ENCODE data around the gene MTUS2.
"Not testable (repeated sequence)": the region's sequence is repeated elsewhere in the genome, so short reads cannot be mapped to it uniquely, and the experiment has no call there.

The MTUS2 gene

DNA sequence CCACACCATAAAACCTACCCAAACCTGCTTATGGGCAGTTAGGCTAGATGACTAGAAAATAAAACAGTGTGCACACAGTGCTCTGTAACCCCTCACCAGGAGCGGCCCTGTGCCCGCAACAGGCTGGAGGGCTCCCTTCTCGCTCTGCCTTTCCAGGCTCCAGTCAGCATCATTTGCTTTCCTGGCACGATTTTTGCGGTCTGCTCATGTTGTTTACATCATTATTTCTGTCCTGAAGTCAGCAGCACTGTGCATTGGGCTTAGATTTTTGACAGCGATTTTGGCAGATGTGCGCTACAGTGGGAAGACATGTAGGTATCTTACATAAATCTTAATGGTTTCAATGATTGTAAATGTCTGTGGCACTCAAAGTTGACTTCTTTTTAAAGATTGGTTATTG lies 344.0 kb downstream of the MTUS2 start:
- no peak for DNase-seq (ENCODE audit: low read depth)

DNA sequence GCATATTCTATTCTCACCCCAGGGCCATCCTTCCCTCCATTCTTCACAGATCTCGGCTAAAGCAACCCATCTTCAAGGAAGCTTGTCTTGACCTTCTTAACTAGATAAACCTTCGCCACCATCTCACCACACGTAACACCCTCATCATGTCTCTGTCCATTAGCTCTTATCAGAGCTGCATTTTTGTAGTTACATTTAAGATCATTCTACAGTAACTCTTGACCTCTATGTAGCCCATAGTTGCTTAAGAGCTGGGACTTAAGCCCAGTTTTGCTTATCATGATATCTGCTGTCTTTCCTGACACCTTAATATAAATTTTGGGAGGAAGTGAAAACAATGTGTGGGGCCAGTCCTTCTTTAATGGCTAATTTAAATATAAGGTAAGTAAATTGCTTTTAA lies 345.1 kb downstream of the MTUS2 start:
- no peak for DNase-seq (ENCODE audit: low read depth)

DNA sequence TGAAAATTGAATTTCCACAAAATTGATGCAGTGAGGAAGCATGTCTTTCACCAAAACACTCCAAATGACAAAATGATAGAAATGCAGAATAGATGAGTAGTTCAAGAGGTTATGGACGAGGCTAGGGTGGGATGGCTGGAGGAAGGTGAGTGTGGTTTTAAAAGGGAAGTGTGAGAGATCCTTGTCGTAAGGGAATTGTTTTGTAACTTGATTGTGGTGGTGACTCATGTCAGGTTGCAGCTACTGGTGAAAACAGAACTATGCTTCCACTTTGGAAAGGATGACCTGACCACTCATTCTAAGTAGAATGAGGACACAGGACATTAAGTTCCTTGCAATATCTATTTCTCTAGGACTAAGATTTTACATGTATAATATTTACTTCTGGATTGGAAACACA lies 345.7 kb downstream of the MTUS2 start:
- peak; percentile 18 for DNase-seq (ENCODE audit: low read depth)

DNA sequence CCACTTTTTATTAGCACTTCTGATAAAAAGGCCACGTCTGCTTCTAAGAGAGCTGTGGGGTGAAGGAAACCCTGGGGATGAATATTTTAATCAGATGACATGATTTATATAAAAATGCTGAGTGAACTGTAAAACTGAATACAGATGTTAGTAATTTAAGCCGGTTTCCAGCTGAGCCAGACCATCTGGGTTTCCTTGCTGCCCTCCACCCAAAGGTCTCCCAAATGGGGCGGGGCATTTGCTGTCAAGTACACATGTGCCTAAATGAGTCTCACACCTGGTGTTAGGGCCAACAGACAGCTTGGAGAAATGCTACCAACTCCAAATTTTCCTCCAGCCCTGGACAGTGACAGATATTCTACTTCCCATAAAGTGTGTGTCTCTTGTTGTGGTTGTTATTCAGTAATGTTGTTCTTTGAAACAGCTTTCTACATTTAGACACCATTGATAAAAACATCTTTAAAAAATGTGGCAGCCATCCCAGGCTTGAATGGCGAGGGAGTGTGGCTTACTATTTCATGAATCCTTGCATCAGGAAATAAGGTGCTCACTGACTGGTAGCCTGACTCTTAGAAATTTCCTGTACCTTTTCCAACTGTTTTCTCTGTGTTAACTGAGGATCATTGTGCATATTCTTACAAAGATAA lies 350.4 kb downstream of the MTUS2 start:
- no peak for DNase-seq (ENCODE audit: low read depth)

DNA sequence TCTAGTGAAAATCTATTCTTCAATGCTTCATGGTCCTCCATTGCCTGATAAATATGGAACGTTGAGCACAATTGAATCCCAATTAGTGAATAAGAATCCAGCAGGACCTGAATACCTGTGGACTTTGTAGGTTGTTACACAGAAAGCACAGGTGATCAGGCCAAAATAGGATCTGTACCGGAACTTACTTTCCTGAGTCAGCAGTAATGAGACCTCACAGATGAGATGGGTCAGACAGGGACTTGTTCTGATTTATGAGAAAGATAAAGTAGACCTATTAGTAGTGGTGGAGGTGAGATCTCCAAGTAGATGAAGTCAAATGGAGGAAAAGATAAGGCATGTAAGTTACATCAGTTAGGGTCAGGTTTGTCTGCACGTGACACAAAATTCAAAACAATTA lies 351.1 kb downstream of the MTUS2 start:
- DNase-seq (ENCODE audit: low read depth), result no peak

DNA sequence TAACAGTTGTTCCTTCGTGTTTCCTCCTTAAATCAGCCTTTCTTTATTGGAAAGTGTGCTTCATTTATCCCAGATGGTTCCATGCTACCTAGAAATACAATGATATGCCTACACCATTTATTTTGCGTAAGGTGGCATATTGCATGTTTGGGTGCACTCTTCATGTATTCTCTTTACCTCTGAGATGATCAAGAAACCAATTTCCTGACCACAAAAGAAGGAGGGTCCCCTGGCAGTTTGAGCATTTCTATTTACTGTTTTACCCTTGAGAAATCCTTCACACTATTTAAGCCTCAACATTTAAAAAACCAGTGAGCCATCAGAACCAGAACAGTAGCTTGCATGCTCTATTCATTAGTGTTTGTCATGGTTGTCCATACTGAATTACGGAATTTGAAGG lies 354.0 kb downstream of the MTUS2 start:
- DNase-seq (ENCODE audit: low read depth), result no peak

DNA sequence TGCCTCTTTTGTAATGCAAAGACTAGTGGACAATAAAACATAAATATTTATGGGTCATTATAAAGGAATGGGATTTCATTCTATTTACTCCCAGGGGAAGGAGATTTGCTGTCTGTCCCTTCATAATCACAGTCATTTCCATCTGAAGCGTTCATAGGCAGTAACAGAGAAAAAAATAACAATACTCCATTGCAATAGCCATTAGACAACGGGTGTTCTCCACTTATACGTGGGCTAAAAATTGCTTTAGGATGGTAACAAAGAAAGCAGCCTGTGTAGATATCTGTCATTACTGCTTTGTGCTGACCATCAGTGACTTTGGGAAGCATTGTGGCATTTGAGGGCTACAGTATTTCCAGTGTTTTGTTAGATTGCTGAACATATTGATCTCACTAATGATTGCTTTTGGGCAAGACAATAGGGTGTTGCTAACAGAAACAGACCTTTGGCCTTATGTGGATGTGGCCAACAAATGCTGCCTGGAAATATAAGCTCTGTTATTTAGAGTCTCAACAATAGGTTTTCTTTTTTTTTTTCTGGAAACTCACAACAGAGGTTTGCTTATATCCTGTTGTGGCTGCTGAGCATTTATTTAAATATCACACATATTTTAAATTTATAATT lies 355.2 kb downstream of the MTUS2 start:
- no peak for DNase-seq (ENCODE audit: low read depth)

DNA sequence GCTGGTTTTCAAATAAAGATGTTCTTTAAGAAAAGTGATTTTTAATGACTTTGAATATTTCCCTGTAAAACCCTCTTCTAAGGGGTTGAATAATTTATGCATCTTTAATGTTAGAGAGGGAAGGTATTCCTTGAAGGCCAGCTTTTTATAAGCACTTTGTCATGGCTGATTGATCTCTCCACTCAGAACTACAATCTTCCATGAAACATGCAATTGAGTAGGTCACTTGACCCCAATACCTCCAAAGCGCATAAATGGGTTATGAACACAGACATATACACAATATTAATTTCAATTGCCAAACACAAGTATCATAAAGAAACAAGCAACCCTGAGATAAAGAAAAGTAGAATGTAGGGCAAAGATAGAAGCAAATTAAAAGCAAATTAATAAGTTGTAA lies 359.9 kb downstream of the MTUS2 start:
- DNase-seq (ENCODE audit: low read depth), result no peak

DNA sequence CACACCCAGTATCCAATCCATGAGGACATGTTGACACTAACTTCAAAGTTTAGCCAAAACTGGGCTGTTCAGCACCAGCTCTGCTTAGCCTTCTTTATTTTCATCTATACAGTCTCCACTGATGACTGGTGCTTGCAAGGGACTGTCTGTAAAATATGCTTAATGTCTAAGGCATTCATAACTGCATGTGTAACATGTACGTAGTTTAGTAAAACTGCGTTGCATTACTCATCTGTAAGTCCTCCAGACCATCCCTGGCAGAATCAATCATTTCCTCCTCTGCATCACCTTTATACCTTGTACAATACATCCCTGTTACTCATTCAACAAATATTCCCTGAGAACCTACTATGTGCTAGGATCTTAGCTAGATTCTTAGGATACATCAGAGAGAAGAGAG lies 362.1 kb downstream of the MTUS2 start:
- no peak for DNase-seq (ENCODE audit: low read depth)

DNA sequence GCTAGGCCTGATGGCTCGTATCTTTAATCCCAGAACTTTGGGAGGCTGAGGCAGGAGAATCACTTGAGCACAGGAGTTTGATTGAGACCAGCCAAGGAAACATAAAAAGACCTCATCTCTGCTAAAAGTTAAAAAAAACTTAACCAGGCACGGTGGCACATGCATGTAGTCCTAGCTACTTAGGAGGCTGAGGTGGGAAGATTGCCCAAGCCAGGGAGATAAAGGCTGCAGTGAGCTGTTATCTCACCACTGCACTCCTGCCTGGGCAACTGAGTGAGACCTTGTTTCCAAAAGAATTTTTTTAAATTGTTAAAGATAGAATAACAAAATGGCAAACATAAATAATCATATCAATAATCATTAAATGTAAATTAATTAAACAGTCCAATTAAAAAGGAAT lies 365.8 kb downstream of the MTUS2 start:
- DNase-seq (ENCODE audit: low read depth), result no peak

DNA sequence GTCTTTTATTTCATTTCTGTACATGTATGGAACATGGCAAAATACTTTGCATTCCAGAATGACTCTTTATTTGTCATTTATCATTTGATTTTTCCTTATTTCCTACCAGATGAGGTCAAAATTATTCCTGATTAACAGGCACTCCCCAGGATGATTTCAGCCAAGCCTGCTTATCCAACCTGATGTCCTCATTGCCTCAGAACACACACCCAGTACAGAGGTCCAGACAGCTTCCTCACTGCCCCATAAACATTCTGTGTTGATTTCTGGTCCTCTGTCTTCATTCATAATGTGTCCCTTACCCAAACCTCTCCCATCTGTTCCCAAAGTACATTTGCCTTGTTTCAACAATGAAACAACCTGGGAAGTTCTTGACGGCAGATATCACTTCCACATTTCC lies 367.4 kb downstream of the MTUS2 start:
- DNase-seq (ENCODE audit: low read depth), result no peak

DNA sequence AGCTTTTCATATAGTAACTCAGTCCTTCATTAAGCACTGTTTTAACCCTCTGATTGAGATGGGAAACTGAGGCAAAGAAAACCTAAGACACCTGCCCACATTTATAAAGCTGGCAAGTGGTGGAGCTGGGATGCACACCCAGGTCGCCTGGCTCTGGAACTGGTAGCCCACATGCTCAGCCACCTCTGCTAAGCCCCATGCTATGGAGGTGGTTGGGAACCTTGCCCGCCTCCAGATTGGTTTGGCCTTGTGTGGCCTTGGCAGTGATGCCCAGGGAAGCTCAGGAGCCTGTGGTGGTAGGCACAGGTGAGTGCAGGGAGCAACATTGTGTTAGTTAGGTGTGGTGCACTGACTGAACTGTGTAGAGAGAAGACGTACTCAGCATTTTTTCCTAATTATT lies 370.2 kb downstream of the MTUS2 start:
- DNase-seq (ENCODE audit: low read depth), result no peak

DNA sequence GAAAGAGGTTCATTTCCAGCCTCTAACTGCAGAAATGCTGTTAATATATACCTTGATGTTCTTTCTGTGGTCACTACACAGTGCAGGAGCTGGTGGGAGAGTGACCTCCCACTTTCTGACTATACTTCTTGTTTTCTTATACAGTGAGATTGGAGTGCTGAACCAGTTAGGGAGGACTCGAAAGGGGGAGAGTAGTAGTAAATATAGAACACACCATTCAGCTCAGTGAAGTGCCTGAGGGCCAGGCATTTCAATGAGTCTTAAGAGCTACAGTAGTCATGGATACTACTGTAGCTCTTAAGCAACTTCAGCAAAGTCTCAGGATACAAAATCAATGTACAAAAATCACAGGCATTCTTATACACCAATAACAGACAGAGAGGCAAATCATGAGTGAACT lies 372.9 kb downstream of the MTUS2 start:
- DNase-seq (ENCODE audit: low read depth), result no peak

DNA sequence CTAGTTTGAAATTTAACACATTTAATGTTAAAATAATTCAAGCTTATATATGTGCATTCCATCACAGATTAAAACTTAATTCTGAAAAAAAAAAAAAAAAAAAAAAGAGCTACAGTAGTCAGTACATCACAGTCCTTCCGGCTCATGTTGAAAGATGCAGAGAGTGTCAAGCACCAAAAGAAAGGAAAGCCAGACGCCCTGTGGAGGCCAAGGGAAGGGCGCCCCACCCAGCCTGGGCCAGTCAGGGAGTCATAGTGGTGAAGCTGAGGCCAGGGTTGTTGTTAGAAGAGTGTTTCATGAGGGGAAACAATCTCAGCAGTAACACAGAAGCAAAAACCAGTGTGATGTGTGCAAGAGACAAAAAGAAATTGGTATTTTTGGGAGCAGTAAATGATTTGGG lies 375.3 kb downstream of the MTUS2 start:
- DNase-seq (ENCODE audit: low read depth), result no peak

DNA sequence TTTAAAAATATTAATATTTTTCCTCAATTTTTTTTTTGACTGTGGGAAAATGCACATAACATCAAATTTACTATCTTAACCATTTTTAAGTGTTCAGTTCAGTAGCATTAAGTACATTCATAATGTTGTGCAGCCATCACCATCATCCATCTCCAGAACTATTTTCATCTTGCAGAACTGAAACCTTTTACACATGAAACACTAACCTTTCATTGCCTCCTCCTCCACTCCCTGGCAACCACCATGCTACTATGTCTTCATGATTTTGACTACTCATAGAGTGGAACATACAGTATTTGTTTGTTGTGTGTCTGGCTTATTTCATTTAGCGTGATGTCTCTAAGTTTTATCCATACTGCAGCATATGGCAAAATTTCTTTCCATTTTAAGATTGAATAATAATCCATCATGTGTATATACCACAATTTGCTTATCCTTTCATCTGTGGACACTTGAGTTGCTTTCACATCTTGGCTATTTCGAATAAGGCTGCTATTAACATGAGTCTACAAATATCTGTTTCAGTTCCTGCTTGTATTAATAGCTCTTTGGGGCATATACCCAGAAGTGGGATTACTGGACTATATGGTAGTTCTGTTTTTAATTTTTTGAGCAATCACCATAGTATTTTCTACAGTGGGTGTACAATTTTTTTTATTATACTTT lies 376.4 kb downstream of the MTUS2 start:
- DNase-seq (ENCODE audit: low read depth), result no peak

DNA sequence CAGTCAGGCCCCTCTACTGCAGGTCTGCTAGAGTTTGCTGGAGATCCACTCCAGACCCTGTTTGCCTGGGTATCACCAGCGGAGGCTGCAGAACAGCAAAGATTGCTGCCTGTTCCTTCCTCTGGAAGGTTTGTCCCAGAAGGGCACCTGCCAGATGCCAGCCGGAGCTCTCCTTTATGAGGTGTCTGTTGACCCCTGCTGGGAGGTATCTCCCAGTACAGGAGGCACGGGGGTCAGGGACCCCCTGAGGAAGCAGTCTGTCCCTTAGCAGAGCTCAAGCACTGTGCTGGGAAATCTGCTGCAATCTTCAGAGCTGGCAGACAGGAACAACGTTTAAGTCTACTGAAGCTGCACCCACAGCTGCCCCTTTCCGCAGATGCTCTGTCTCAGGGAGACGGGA lies 382.6 kb downstream of the MTUS2 start:
- not testable (repeated sequence) for DNase-seq (ENCODE audit: low read depth)

DNA sequence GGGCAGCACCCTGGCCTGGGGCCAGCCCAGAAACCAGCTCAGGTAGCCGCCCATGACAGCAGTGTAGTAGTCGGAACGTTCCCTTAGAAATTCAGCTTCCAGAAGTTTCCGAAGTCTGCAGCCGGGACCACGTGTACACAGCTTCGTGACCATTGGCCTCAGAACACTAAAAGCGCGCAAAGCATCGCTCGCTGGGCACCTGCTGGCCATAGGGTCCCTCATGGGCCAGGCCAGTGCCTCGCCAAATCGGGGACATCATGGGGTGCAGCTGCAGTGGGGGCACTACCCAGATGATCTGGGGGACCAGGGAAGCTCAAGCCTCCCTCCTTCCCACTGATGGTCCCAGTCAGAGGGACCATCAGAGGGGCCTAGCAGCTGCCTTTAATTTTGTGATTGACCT lies 384.5 kb downstream of the MTUS2 start:
- no peak for DNase-seq (ENCODE audit: low read depth)

DNA sequence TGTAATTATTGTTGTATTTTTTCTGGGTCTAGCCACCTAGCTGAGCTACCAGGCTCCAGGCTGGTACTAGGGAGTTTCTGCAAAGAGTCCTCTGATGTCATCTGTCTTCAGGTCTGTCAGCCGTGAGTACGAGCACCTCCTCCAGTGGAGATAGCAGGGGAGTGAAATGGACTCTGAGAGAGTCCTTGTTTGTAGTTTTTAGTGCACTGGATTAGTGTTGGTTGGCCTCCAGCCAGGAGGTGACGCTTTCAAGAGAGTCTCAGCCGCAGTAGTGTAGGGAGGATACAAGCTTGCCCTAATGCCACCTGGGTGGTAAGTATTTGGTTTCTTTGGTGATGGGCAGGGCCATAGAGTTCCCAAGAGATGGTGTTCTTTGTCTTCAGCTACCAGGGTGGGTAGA lies 390.5 kb downstream of the MTUS2 start:
- no peak for DNase-seq (ENCODE audit: low read depth)

DNA sequence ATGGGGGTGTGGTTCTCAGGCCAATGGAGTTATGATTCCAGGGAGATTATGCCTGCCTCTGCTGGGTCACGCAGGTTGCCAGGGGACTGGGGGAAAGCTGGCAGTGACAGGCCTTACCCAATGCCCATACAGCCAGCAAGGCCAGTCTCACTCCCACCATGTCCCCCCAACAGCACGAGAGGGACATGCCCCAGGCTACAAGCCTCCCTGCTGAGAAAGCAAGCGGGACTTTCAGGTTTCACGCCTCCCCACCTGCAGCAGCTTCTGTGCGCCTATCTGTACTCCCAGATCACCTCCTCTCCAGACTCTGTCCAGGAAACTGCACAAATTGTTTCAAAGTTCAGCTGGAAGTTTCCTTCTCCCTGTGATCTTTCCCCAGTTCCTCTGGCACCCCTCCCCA lies 391.0 kb downstream of the MTUS2 start:
- not testable (repeated sequence) for DNase-seq (ENCODE audit: low read depth)

DNA sequence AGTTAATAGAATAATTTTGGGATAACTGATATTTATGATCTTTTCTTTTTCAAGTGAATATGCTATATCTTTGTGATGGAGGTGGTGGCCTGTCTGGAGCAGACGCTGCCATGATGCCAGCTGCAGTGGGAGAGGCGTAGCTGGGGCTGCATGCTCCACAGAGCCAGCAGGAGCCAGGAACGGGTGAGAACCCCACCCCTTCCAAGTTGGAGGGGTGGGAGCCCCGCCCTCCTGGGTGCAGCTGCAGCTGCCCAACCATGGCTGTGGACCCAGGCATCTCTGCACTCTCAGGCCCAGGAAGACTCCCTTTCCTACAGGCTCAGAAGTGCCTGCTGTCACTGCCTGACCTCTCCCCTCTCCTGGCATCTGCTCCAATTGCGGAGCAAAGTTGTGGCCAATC lies 402.3 kb downstream of the MTUS2 start:
- DNase-seq (ENCODE audit: low read depth), result no peak

DNA sequence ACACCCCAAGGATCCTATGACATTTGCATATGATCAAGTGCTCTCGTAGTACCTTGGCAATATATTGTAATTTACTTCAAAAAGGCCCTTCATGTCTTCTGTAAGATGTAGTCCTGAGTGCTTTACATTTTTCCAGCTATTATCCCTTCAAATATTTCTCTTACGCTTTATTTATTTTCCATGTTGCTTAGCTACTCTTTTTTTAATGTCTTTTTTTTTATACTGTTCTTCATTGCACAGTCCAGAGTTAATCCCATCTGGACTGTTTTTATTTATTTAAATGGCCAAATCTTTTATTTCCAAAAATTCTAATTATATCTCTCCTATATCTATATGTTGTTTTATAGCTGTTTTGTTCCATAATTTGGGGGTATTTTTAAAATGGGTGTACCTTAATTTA lies 404.1 kb downstream of the MTUS2 start:
- DNase-seq (ENCODE audit: low read depth), result no peak

DNA sequence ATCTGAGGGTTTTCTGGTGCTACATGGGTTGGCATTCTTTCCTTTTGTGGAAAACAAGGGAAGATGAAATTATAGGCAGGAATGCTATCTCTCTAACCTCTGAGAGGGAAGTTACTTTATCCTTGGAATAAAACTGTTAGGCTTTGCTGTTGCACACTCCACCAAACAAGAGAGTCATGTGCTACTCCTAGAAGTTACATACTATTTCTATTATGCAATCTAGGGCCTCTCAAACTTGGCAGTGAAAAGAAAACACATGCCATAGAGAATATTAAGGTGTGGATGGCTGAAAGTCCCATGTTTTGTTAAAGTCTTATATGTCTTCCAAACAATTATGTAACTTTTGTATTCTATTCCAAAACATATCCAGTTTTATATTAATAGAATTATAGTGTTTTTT lies 407.4 kb downstream of the MTUS2 start:
- DNase-seq (ENCODE audit: low read depth), result no peak

DNA sequence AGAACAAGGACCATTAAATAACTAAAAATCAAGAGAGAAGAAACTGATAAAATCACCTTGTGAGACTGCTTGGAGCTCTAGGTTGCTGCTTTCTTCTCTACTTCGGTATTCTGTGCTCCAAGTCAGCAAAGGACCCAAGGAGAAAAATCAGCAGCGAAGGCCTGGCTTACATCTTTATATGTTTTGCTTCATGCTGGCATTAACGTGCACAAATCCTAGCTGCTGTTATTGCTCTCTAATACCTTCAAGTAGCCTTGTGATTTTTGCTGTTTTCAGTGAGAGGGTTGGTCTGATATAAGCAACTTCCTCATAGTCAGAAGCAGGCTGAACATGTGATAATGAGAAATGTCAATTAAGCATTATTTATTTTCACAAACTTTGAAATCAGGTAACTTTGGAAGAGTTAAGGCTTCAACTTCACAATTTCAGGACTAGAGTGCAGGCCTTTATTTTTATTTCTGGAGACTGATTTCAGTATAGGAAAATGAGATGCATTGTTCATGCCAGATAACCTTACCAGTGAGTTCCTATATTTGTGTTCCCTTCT lies 410.2 kb downstream of the MTUS2 start:
- no peak for DNase-seq (ENCODE audit: low read depth)
